Measurements from ENCODE around the gene SMIM35. TPM values are rescaled to one million over a fixed set of nuclear protein-coding genes. Genes with fewer than 3 reads are reported as not detected.

SMIM35 gene
- total RNA-seq, result not detected in 2 replicates

GRCh38 chr11:118086913-118087768, at the start of gene SMIM35:
Gene SMIM35 (minus strand): TSS chr11:118086963. CDS start chr11:118086757, 206 bp downstream.
- no peak within 1 kb of the TSS for H3K4me3 ChIP-seq (ENCODE audit: low read depth, low read length)
- TF ChIP-seq CTCF (conservative IDR thresholded peaks at IDR 0.05; ENCODE audit: low read depth, low read length), result no peak
- DNase-seq (ENCODE audit: low read depth), result no peak

GRCh38 chr11:118136341-118136740, 49.6 kb upstream of the SMIM35 start:
- no peak for DNase-seq (ENCODE audit: low read depth)
- no peak for TF ChIP-seq CTCF (conservative IDR thresholded peaks at IDR 0.05; ENCODE audit: low read depth, low read length)
- H3K4me3 ChIP-seq (ENCODE audit: low read depth, low read length), result no peak overlapping the region

- DNase-seq (ENCODE audit: low read depth), result no peak
- TF ChIP-seq CTCF (conservative IDR thresholded peaks at IDR 0.05; ENCODE audit: low read depth, low read length), result no peak
- H3K4me3 ChIP-seq (ENCODE audit: low read depth, low read length), result no peak overlapping the region
Observed at GRCh38 chr11:118135796-118136165, 49.0 kb upstream of the SMIM35 start.

GRCh38 chr11:118135051-118135795, 48.5 kb upstream of the SMIM35 start:
- TF ChIP-seq CTCF (conservative IDR thresholded peaks at IDR 0.05; ENCODE audit: low read depth, low read length), result no peak
- H3K4me3 ChIP-seq (ENCODE audit: low read depth, low read length), result no peak overlapping the region
- no peak for DNase-seq (ENCODE audit: low read depth)

GRCh38 chr11:118133816-118134215, 47.1 kb upstream of the SMIM35 start:
- H3K4me3 ChIP-seq (ENCODE audit: low read depth, low read length), result no peak overlapping the region
- no peak for TF ChIP-seq CTCF (conservative IDR thresholded peaks at IDR 0.05; ENCODE audit: low read depth, low read length)
- DNase-seq (ENCODE audit: low read depth), result no peak

- no peak overlapping the region for H3K4me3 ChIP-seq (ENCODE audit: low read depth, low read length)
Observed at GRCh38 chr11:118132385-118133151, 45.8 kb upstream of the SMIM35 start.

More at GRCh38 chr11:118132385-118133151, 45.8 kb upstream of the SMIM35 start:
- no peak for DNase-seq (ENCODE audit: low read depth)
- TF ChIP-seq CTCF (conservative IDR thresholded peaks at IDR 0.05; ENCODE audit: low read depth, low read length), result no peak

Data from epithelial cell of proximal tubule (primary cell).